Thyroid gland (tissue), 4 donors: ENCODE data around the gene DOCK3.

Experiments used
- CTCF ChIP-seq, 6 experiments: fragments of 200-600 bp in 3 of 6; fragments of 450-650 bp in 3 of 6; sonication (generic) in 3 of 6; IDR thresholded peaks; one replicate each; pipeline ENCODE4 v1.5.1; 2016 to 2019; ENCODE audit warnings: antibody characterized with exemption in 6 of 6, mild to moderate bottlenecking in 2 of 6, inconsistent platforms in 1 of 6, moderate library complexity in 1 of 6
- POLR2A ChIP-seq, 2 donors: fragments of 450-650 bp; IDR thresholded peaks; one replicate each; pipeline ENCODE4 v1.6.1; 2017; ENCODE audit warnings: antibody characterized with exemption in 2 of 2, mild to moderate bottlenecking in 2 of 2, moderate library complexity in 1 of 2

DNA sequence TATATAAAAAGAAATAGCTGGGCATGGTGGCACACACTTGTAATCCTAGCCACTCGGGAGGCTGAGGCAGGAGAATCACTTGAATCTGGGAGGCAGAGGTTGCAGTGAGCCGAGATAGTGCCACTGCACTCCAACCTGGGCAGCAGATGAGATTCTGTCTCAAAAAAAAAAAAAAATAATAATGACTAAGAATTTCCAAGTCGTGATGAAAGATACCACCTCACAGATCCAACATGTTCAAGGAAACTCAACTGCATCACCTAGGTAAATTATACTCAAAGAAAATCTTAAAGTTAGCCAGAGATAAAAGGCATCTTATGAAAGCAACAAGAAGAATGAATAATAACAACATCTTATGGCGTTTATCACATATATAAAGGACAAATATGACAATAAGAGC lies 50.1 kb downstream of the DOCK3 start:
- TF ChIP-seq CTCF (IDR thresholded peaks at IDR 0.05) (no peak), POLR2A (IDR thresholded peaks at IDR 0.05) (no peak)
